Fibroblast of pulmonary artery (primary cell): Measurements from ENCODE around the gene SHISA5.
A peak's percentile ranks its signal among the peaks of the same experiment; 100 is the strongest.

Experiments
- DNase-seq: peaks from one replicate; pipeline ENCODE4 v3.0.0-alpha.2; 2010; ENCODE audit warnings: low read depth
- H3K4me3 ChIP-seq: replicated peaks from 2 replicates; pipeline ENCODE4 v1.5.1; 2011; ENCODE audit warnings: low read depth, mild to moderate bottlenecking, control low read depth, low read length, moderate library complexity
- CTCF ChIP-seq: IDR thresholded peaks from 2 replicates; pipeline ENCODE4 v1.5.1; 2011; ENCODE audit warnings: mild to moderate bottlenecking, control low read depth, low read length, inconsistent platforms; ENCODE audit errors: missing control alignments

SHISA5 gene

GRCh38 chr3:48445277-48445882 is 58.6 kb downstream of the SHISA5 start:
- DNase-seq, result no peak
- no peak for TF ChIP-seq CTCF
- H3K4me3 ChIP-seq, result peak overlapping the region; percentile 89

- H3K4me3 ChIP-seq, result peak overlapping the region; percentile 95
Measured at GRCh38 chr3:48441940-48442339, 62.0 kb downstream of the SHISA5 start.

GRCh38 chr3:48440590-48440958 is 63.4 kb downstream of the SHISA5 start:
- peak; percentile 30 for DNase-seq
- peak overlapping the region; percentile 95 for H3K4me3 ChIP-seq
- no peak for TF ChIP-seq CTCF

More at GRCh38 chr3:48441940-48442339, 62.0 kb downstream of the SHISA5 start:
- no peak for TF ChIP-seq CTCF
- DNase-seq, result no peak

GRCh38 chr3:48439820-48440589 is 64.0 kb downstream of the SHISA5 start, which contains the start of the genes CCDC51 and TMA7:
Gene CCDC51, minus strand, starts transcription at chr3:48440119. Its CDS starts 4,991 bp downstream, at chr3:48435128.
Gene TMA7, plus strand, starts transcription at chr3:48440257. Its CDS starts 40 bp downstream, at chr3:48440297.
- peak within 1 kb of the TSS; percentile 95 for H3K4me3 ChIP-seq
- peak; percentile 95 for DNase-seq
- no peak for TF ChIP-seq CTCF

- DNase-seq, result no peak
- no peak for TF ChIP-seq CTCF
Measured at GRCh38 chr3:48437812-48438211, 66.2 kb downstream of the SHISA5 start.

GRCh38 chr3:48436855-48437254 is 67.1 kb downstream of the SHISA5 start:
- no peak overlapping the region for H3K4me3 ChIP-seq
- no peak for TF ChIP-seq CTCF

More at GRCh38 chr3:48437812-48438211, 66.2 kb downstream of the SHISA5 start:
- no peak overlapping the region for H3K4me3 ChIP-seq

More at GRCh38 chr3:48436855-48437254, 67.1 kb downstream of the SHISA5 start:
- no peak for DNase-seq
